ENCODE data around the gene PEAR1.

DNA sequence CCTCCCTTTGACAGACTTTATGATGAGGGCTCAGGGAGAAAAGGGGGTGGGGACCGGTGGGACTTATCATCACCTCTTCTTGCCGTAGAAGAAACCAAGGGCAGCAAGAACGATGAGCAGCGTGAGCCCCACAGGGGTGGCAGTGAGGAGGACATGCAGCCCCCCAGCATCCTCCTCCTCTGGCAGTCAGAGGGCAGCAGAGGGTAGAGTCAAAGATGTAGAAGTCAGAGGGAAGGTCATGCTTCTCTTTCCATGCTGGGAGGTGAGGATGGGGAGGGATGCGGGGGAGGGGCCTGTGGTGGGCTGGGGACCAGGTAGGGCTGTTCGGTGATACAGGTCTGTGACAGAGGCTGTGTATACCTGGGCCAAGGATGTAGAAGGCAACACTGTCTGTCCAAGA is 49.4 kb upstream of the PEAR1 start:
- no peak for TF ChIP-seq TAF1 (IDR thresholded peaks at IDR 0.05; ENCODE audit: low read depth, low read length)
- no peak for TF ChIP-seq POLR2A (IDR thresholded peaks at IDR 0.05; ENCODE audit: low read depth, low read length)
